B cell (primary cell): ENCODE results near the gene ARHGAP18.

Experiments
- CTCF ChIP-seq: fragments of 200-600 bp; IDR thresholded peaks from one replicate; pipeline ENCODE4 v1.8.0; 2022; ENCODE audit warnings: antibody characterized with exemption, mild to moderate bottlenecking
- EZH2 ChIP-seq: IDR thresholded peaks from 2 replicates; pipeline ENCODE4 v1.6.1; 2012; ENCODE audit warnings: borderline replicate concordance, low read depth, mild to moderate bottlenecking, moderate library complexity, low read length; ENCODE audit not compliant: insufficient read depth, poor library complexity, severe bottlenecking

GRCh38 chr6:129692467-129692866 lies 17.5 kb downstream of the ARHGAP18 start:
- TF ChIP-seq CTCF, result no peak
- no peak for TF ChIP-seq EZH2
